IMR-90 (cell line): Measurements from ENCODE around the gene MMRN2. TPM values are rescaled to one million over a fixed set of nuclear protein-coding genes. Genes with fewer than 3 reads are reported as not detected.

Experiments used
- ATAC-seq: fragments of 200-7000 bp; cut with Tn5 transposase; 2 replicates; pipeline ENCODE4 v1.9.1; 2020; ENCODE audit warnings: low read depth, mild to moderate bottlenecking, moderate library complexity
- BruUV-seq: library from RNA; stranded (reverse); fragments of 400-500 nt; replicated peaks from 2 replicates; lab custom pipeline; 2021; lab: Mats Ljungman, UMichigan
- CTCF ChIA-PET: fragments of 300-600 bp; formaldehyde crosslinking; extraction: SDS; loops from one replicate; lab custom pipeline; 2021; ENCODE audit warnings: antibody characterized with exemption; lab: Yijun Ruan, JAX
- POLR2A ChIA-PET: fragments of 300-600 bp; sonication (Branson Sonifier 250); formaldehyde crosslinking; loops from one replicate; lab custom pipeline; 2022; ENCODE audit warnings: antibody characterized with exemption; ENCODE audit not compliant: unreplicated experiment; lab: Charles Lee
- DNase-seq: peaks from one replicate; pipeline ENCODE4 v3.0.0; 2013
- H2AFZ ChIP-seq: replicated peaks from 2 replicates; pipeline ENCODE3; 2013; ENCODE audit warnings: low read length, mild to moderate bottlenecking; ENCODE audit not compliant: poor library complexity
- H2AK5ac ChIP-seq: 2 replicates; pipeline ENCODE4 v1.6.1; 2013; ENCODE audit warnings: low read depth, low read length, inconsistent platforms
- H2AK9ac ChIP-seq: replicated peaks from 2 replicates; pipeline ENCODE3; 2013; ENCODE audit warnings: mild to moderate bottlenecking, low read depth, low read length, moderate library complexity; ENCODE audit not compliant: poor library complexity
- H2BK120ac ChIP-seq: 2 replicates; pipeline ENCODE4 v1.6.1; 2013; ENCODE audit warnings: low read depth, low read length, inconsistent platforms
- H2BK15ac ChIP-seq: 3 replicates; pipeline ENCODE4 v1.6.1; 2013; ENCODE audit warnings: low read depth, low read length, inconsistent platforms
- H2BK20ac ChIP-seq: 2 replicates; pipeline ENCODE4 v1.6.1; 2013; ENCODE audit warnings: low read depth, mild to moderate bottlenecking, inconsistent platforms, low read length, moderate library complexity
- H2BK5ac ChIP-seq: 2 replicates; pipeline ENCODE4 v1.6.1; 2013; ENCODE audit warnings: mild to moderate bottlenecking, low read depth, low read length, inconsistent platforms; ENCODE audit not compliant: poor library complexity, severe bottlenecking
- H3K14ac ChIP-seq: replicated peaks from 2 replicates; pipeline ENCODE4 v1.6.1; 2013; ENCODE audit warnings: low read depth, low read length, inconsistent platforms
- H3K18ac ChIP-seq: 2 replicates; pipeline ENCODE4 v1.6.1; 2013; ENCODE audit warnings: low read depth, low read length, control low read depth
- H3K23ac ChIP-seq: 2 replicates; pipeline ENCODE4 v1.6.1; 2013; ENCODE audit warnings: low read depth, low read length, inconsistent platforms
- H3K27ac ChIP-seq: 2 replicates; pipeline ENCODE4 v1.5.1; 2013; ENCODE audit warnings: mild to moderate bottlenecking, control low read depth, low read length; ENCODE audit not compliant: insufficient read depth
- H3K27me3 ChIP-seq: 2 replicates; pipeline ENCODE4 v1.6.1; 2013; ENCODE audit warnings: low read length; ENCODE audit not compliant: control insufficient read depth, insufficient read depth
- H3K36me3 ChIP-seq: 2 replicates; pipeline ENCODE4 v1.6.1; 2013; ENCODE audit warnings: low read length, mixed read lengths; ENCODE audit not compliant: control insufficient read depth, insufficient read depth
- H3K4ac ChIP-seq: 2 replicates; pipeline ENCODE4 v1.6.1; 2013; ENCODE audit warnings: low read depth, low read length, inconsistent platforms
- H3K4me1 ChIP-seq: 2 replicates; pipeline ENCODE4 v1.6.1; 2013; ENCODE audit warnings: low read length, mixed read lengths; ENCODE audit not compliant: control insufficient read depth, insufficient read depth
- H3K4me2 ChIP-seq: 2 replicates; pipeline ENCODE4 v1.6.1; 2013; ENCODE audit warnings: low read depth, mild to moderate bottlenecking, control low read depth, low read length, moderate library complexity
- H3K4me3 ChIP-seq: 2 replicates; pipeline ENCODE4 v1.5.1; 2013; ENCODE audit warnings: low read depth, mild to moderate bottlenecking, control low read depth, low read length, moderate library complexity; ENCODE audit not compliant: insufficient read depth
- H3K56ac ChIP-seq: 2 replicates; pipeline ENCODE4 v1.6.1; 2013; ENCODE audit warnings: low read length, inconsistent platforms; ENCODE audit not compliant: insufficient read depth; ENCODE audit errors: extremely low read depth
- H3K79me1 ChIP-seq, 2 experiments: 2 replicates each; pipeline ENCODE4 v1.6.1; 2013; ENCODE audit warnings: low read length in 2 of 2, inconsistent platforms in 1 of 2, low read depth in 1 of 2
- H3K9ac ChIP-seq: 2 replicates; pipeline ENCODE4 v1.6.1; 2013; ENCODE audit warnings: low read depth, low read length, control low read depth
- H3K9me1 ChIP-seq: 2 replicates; pipeline ENCODE4 v1.6.1; 2013; ENCODE audit warnings: low read length, inconsistent platforms; ENCODE audit not compliant: insufficient read depth
- H3K9me3 ChIP-seq: 2 replicates; pipeline ENCODE4 v1.6.1; 2013; ENCODE audit warnings: low read length; ENCODE audit not compliant: control insufficient read depth, insufficient read depth
- H4K20me1 ChIP-seq: 2 replicates; pipeline ENCODE4 v1.6.1; 2013; ENCODE audit warnings: low read length, inconsistent platforms; ENCODE audit not compliant: insufficient read depth
- H4K5ac ChIP-seq: 2 replicates; pipeline ENCODE4 v1.6.1; 2013; ENCODE audit warnings: mild to moderate bottlenecking, low read depth, low read length, control low read depth
- H4K8ac ChIP-seq, 2 experiments: 2 replicates each; pipeline ENCODE4 v1.6.1; 2013; ENCODE audit warnings: low read depth in 2 of 2, low read length in 2 of 2, control low read depth in 1 of 2, inconsistent platforms in 1 of 2
- H4K91ac ChIP-seq: 2 replicates; pipeline ENCODE4 v1.6.1; 2013; ENCODE audit warnings: low read depth, low read length, inconsistent platforms; ENCODE audit not compliant: insufficient read depth
- BHLHE40 ChIP-seq: fragments of 150-350 bp; IDR thresholded peaks from 2 replicates; pipeline ENCODE4 v1.6.1; 2016; ENCODE audit warnings: mild to moderate bottlenecking, low read depth, low read length
- CEBPB ChIP-seq: IDR thresholded peaks from 2 replicates; pipeline ENCODE4 v1.6.1; 2012; ENCODE audit warnings: low read depth, low read length, improper control_type of control experiment
- CHD1 ChIP-seq: IDR thresholded peaks from 2 replicates; pipeline ENCODE4 v1.6.1; 2012; ENCODE audit warnings: low read depth, low read length, improper control_type of control experiment
- CTCF ChIP-seq: conservative IDR thresholded peaks from 2 replicates; pipeline ENCODE4 v1.5.1; 2012; ENCODE audit warnings: mild to moderate bottlenecking, low read depth, low read length, improper control_type of control experiment
- MAFK ChIP-seq: IDR thresholded peaks from 2 replicates; pipeline ENCODE4 v1.6.1; 2012; ENCODE audit warnings: low read depth, low read length, improper control_type of control experiment
- MAZ ChIP-seq: IDR thresholded peaks from 2 replicates; pipeline ENCODE4 v1.6.1; 2012; ENCODE audit warnings: low read depth, mild to moderate bottlenecking, low read length, improper control_type of control experiment, moderate library complexity, borderline replicate concordance
- MXI1 ChIP-seq: IDR thresholded peaks from 2 replicates; pipeline ENCODE4 v1.6.1; 2012; ENCODE audit warnings: low read depth, mild to moderate bottlenecking, low read length, moderate library complexity, borderline replicate concordance
- NFE2L2 ChIP-seq: fragments of 150-350 bp; IDR thresholded peaks from 2 replicates; pipeline ENCODE4 v1.6.1; 2016; ENCODE audit warnings: low read depth, mild to moderate bottlenecking, low read length
- POLR2A ChIP-seq: IDR thresholded peaks from 2 replicates; pipeline ENCODE4 v1.6.1; 2012; ENCODE audit warnings: mild to moderate bottlenecking, low read depth, low read length
- RAD21 ChIP-seq: IDR thresholded peaks from 2 replicates; pipeline ENCODE4 v1.6.1; 2012; ENCODE audit warnings: low read length, improper control_type of control experiment
- RCOR1 ChIP-seq: IDR thresholded peaks from 2 replicates; pipeline ENCODE4 v1.6.1; 2012; ENCODE audit warnings: mild to moderate bottlenecking, low read length, improper control_type of control experiment; ENCODE audit not compliant: insufficient replicate concordance
- RFX5 ChIP-seq: IDR thresholded peaks from 2 replicates; pipeline ENCODE4 v1.8.0; 2012; ENCODE audit warnings: low read depth, mild to moderate bottlenecking, low read length, moderate library complexity
- USF2 ChIP-seq: fragments of 150-350 bp; IDR thresholded peaks from 2 replicates; pipeline ENCODE4 v1.6.1; 2017; ENCODE audit warnings: mild to moderate bottlenecking, antibody characterized with exemption, low read length, low read depth
- WGBS, 2 experiments: methylation state at CpG; one replicate each; pipeline versions ENCODE4 v1.1.5 to v1.1.7; 2013; ENCODE audit warnings: missing lambda C conversion rate in 2 of 2; ENCODE audit not compliant: insufficient read length in 1 of 2; ENCODE audit errors: extremely low coverage in 2 of 2; 5-methylcytosine and 5-hydroxymethylcytosine counted together
- dilution Hi-C: fragments of 300-500 bp; cut with HindIII; formaldehyde crosslinking; loops from one replicate; pipeline ENCODE4 v1.14.3; 2018; ENCODE audit warnings: low sequenced_read_pairs; ENCODE audit not compliant: unreplicated experiment
- in situ Hi-C: fragments of 300-500 bp; cut with MboI; formaldehyde crosslinking; loops from 3 replicates; pipeline ENCODE4 v1.14.3; 2019; ENCODE audit warnings: low sequenced_read_pairs, inconsistent platforms, mixed read lengths
- intact Hi-C: fragments of 100-400 bp; cut with micrococcal nuclease; formaldehyde crosslinking; loops from 2 replicates; pipeline ENCODE4 v1.10.0; 2022
- polyA plus RNA-seq, 3 experiments: library from polyadenylated mRNA; depleted of rRNA; stranded (reverse); fragments of >200 nt; gene quantifications; 2 replicates each; pipeline ENCODE4 v1.2.3, GENCODE V29; 2012; ENCODE audit warnings: low replicate concordance in 1 of 3
- total RNA-seq: library from RNA; depleted of rRNA; stranded (reverse); fragments of >200 nt; gene quantifications from 2 replicates; pipeline ENCODE4 v1.2.3, GENCODE V29; 2012
- TF ChIP-seq, protein P1 (sequence below): fragments of 150-350 bp; IDR thresholded peaks from 2 replicates; pipeline ENCODE4 v1.6.1; 2016; ENCODE audit warnings: low read depth, mild to moderate bottlenecking, low read length, moderate library complexity, borderline replicate concordance

The MMRN2 gene
- total and polyA plus RNA-seq, 2 of the 4 experiments (the other 2 are of a cell fraction), result 1.6 to 1.8 TPM

GRCh38 chr10:86929468-86930380 lies 27.7 kb downstream of the MMRN2 start:
- H2BK120ac ChIP-seq, result no peak overlapping the region
- no peaks in the 10 kb centered on the region for H3K9me3 ChIP-seq
- no peaks in the 10 kb centered on the region for H4K20me1 ChIP-seq
- H4K91ac ChIP-seq, result no peak overlapping the region
- no peak overlapping the region for H3K18ac ChIP-seq
- H3K27me3 ChIP-seq, result no peaks in the 10 kb centered on the region
- ChIA-PET CTCF (no interaction called here), POLR2A (no interaction called here)
- no peak overlapping the region for H3K27ac ChIP-seq
- H3K4ac ChIP-seq, result no peak overlapping the region
- H3K9me1 ChIP-seq, result peaks cover 12% of the 10 kb centered on the region
- H4K5ac ChIP-seq, result no peak overlapping the region
- dilution Hi-C loops (no loop called here), in situ Hi-C loops (no loop called here), intact Hi-C loops (no loop called here)
- H2BK20ac ChIP-seq, result no peak overlapping the region
- no CpG with 5 or more reads among the region's 15 CpGs for WGBS, 2 experiments
- no peak overlapping the region for H4K8ac ChIP-seq
- no peak overlapping the region for H3K9ac ChIP-seq
- DNase-seq (no peak), ATAC-seq (no peak)
- no peak overlapping the region for H2AK5ac ChIP-seq
- H3K4me3 ChIP-seq, result no peak overlapping the region
- peaks cover 11% of the 10 kb centered on the region for H3K36me3 ChIP-seq
- H3K14ac ChIP-seq, result no peak overlapping the region
- TF ChIP-seq MAFK (no peak), CEBPB (no peak), RFX5 (no peak), RAD21 (no peak), BHLHE40 (no peak), USF2 (no peak), RCOR1 (no peak), POLR2A (no peak), MAZ (no peak), CHD1 (no peak), NFE2L2 (no peak), MXI1 (no peak), CTCF (no peak)
- TF ChIP-seq, protein P1, sequence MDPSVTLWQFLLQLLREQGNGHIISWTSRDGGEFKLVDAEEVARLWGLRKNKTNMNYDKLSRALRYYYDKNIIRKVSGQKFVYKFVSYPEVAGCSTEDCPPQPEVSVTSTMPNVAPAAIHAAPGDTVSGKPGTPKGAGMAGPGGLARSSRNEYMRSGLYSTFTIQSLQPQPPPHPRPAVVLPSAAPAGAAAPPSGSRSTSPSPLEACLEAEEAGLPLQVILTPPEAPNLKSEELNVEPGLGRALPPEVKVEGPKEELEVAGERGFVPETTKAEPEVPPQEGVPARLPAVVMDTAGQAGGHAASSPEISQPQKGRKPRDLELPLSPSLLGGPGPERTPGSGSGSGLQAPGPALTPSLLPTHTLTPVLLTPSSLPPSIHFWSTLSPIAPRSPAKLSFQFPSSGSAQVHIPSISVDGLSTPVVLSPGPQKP, result no peak
- no peak overlapping the region for H3K4me2 ChIP-seq
- no peak overlapping the region for H3K56ac ChIP-seq
- no peak overlapping the region for H3K23ac ChIP-seq
- no TSS peak for BruUV-seq
- no peak overlapping the region for H2AFZ ChIP-seq
- H2BK5ac ChIP-seq, result no peak overlapping the region
- no peaks in the 10 kb centered on the region for H3K4me1 ChIP-seq
- H2AK9ac ChIP-seq, result no peak overlapping the region
- no peak overlapping the region for H2BK15ac ChIP-seq
- H3K79me1 ChIP-seq, result no peaks in the 10 kb centered on the region; a peak in 1 of 4 replicates
